T-helper 2 cell treated with Interferon-gamma antibody and Interleukin-4, amounts not matched to agents 100 ng/mL and 5 ng/mL, for 36 hours (primary cell): Measurements from ENCODE around the gene FNTB. TPM values are rescaled to one million over a fixed set of nuclear protein-coding genes. Genes with fewer than 3 reads are reported as not detected.
"Not testable (repeated sequence)": the region's sequence is repeated elsewhere in the genome, so short reads cannot be mapped to it uniquely, and the experiment has no call there.

Experiments
- intact Hi-C: fragments of 100-400 bp; cut with micrococcal nuclease; formaldehyde crosslinking; loops from one replicate; pipeline ENCODE4 v1.15.1; 2023
- total RNA-seq: library from RNA; stranded (reverse); gene quantifications from 2 replicates; pipeline ENCODE4 v1.2.3, GENCODE V29; 2022

Gene FNTB
- total RNA-seq, 1 donor from 2014 or later, result 15.9 TPM

- intact Hi-C loops, result no loop called here
Measured at GRCh38 chr14:65079768-65080167, 93.1 kb downstream of the FNTB start.

- intact Hi-C loops, result no loop called here
Measured at GRCh38 chr14:65080960-65081747, 94.5 kb downstream of the FNTB start.

- intact Hi-C loops, result no loop called here
Measured at GRCh38 chr14:65082930-65083329, 96.2 kb downstream of the FNTB start.

GRCh38 chr14:65084554-65085505 is 98.1 kb downstream of the FNTB start:
- intact Hi-C loops, result loop anchor here (2.0 kb wide), 1 partner anchor 16 kb away; no protein-coding TSS in a partner anchor

GRCh38 chr14:65086686-65087085 is 100.0 kb downstream of the FNTB start:
- intact Hi-C loops, result not testable (repeated sequence)

- intact Hi-C loops, result not testable (repeated sequence)
Measured at GRCh38 chr14:65087835-65088234, 101.1 kb downstream of the FNTB start.

- intact Hi-C loops, result no loop called here
Measured at GRCh38 chr14:65092349-65092748, 105.7 kb downstream of the FNTB start.

GRCh38 chr14:65095633-65096205 is 109.0 kb downstream of the FNTB start:
- intact Hi-C loops, result no loop called here

GRCh38 chr14:65096323-65097089 is 109.8 kb downstream of the FNTB start:
- intact Hi-C loops, result no loop called here

GRCh38 chr14:65098586-65098985 is 111.9 kb downstream of the FNTB start:
- intact Hi-C loops, result no loop called here

- intact Hi-C loops, result loop anchor here (2.0 to 5.0 kb wide), 5 partner anchors 16 to 1459 kb away; partner anchors contain the start of genes CHURC1, HSPA2, WDR89 and ZBTB1
Measured at GRCh38 chr14:65100922-65101541, 114.3 kb downstream of the FNTB start.

- intact Hi-C loops, result loop anchor here (1.0 to 5.0 kb wide), 10 partner anchors 17 to 1460 kb away; partner anchors contain the start of genes CHURC1, FUT8, GPHN and HSPA2
Measured at GRCh38 chr14:65101631-65102440, 115.1 kb downstream of the FNTB start.

- intact Hi-C loops, result loop anchor here (1.0 to 5.0 kb wide), 9 partner anchors 104 to 1460 kb away; partner anchors contain the start of genes CHURC1, FUT8, GPHN and HSPA2
Measured at GRCh38 chr14:65102441-65103149, 115.9 kb downstream of the FNTB start, which contains the start of gene MAX. MAX (minus strand) TSS chr14:65102517; CDS start chr14:65102339, 178 bp downstream.

GRCh38 chr14:65103150-65103760 is 116.6 kb downstream of the FNTB start:
- intact Hi-C loops, result loop anchor here (2.0 to 5.0 kb wide), 7 partner anchors 104 to 1461 kb away; partner anchors contain the start of genes CHURC1, GPHN, HSPA2 and WDR89

- intact Hi-C loops, result loop anchor here (5.0 kb wide), 4 partner anchors 192 to 1462 kb away; partner anchors contain the start of genes CHURC1, HSPA2, WDR89 and ZBTB1
Measured at GRCh38 chr14:65104791-65105190, 118.1 kb downstream of the FNTB start.

- intact Hi-C loops, result no loop called here
Measured at GRCh38 chr14:65106316-65106715, 119.6 kb downstream of the FNTB start.

- intact Hi-C loops, result no loop called here
Measured at GRCh38 chr14:65106736-65107135, 120.0 kb downstream of the FNTB start.

GRCh38 chr14:65107200-65107599 is 120.5 kb downstream of the FNTB start:
- intact Hi-C loops, result no loop called here
